K562 (cell line): ENCODE results near the gene SNCG. TPM values are rescaled to one million over a fixed set of nuclear protein-coding genes. Genes with fewer than 3 reads are reported as not detected.

ENCODE experiments used
- ARNT ChIP-seq, 2 experiments: fragments of 450-650 bp; IDR thresholded peaks; 2 replicates each; pipeline ENCODE4 v1.6.1; 2016; ENCODE audit warnings: mild to moderate bottlenecking in 1 of 2
- CAMTA2 ChIP-seq: fragments of 250-450 bp; sonication (Bioruptor Pico); conservative IDR thresholded peaks from 2 replicates; pipeline ENCODE4 v1.5.1; 2022
- CBX2 ChIP-seq: fragments of 200-600 bp; sonication (generic); IDR thresholded peaks from one replicate; pipeline ENCODE4 v1.6.1; 2012; ENCODE audit warnings: mild to moderate bottlenecking, low read length, inconsistent platforms; ENCODE audit not compliant: insufficient read depth, poor library complexity, severe bottlenecking
- CHD4 ChIP-seq: fragments of 200-600 bp; sonication (generic); IDR thresholded peaks from 3 replicates; pipeline ENCODE4 v1.6.1; 2012; ENCODE audit warnings: low read depth, mild to moderate bottlenecking, mixed read lengths, low read length, inconsistent platforms; ENCODE audit not compliant: insufficient read depth, insufficient replicate concordance, poor library complexity, severe bottlenecking
- CREM ChIP-seq: IDR thresholded peaks from 2 replicates; pipeline ENCODE4 v1.6.1; 2014; ENCODE audit warnings: antibody characterized with exemption, low read depth
- NUFIP1 ChIP-seq: fragments of 450-650 bp; IDR thresholded peaks from 2 replicates; pipeline ENCODE4 v1.6.1; 2018; ENCODE audit not compliant: partially characterized antibody
- POLR2AphosphoS5 ChIP-seq: IDR thresholded peaks from 2 replicates; pipeline ENCODE4 v1.6.1; 2011; ENCODE audit warnings: mild to moderate bottlenecking, low read depth, low read length, moderate library complexity; ENCODE audit not compliant: control insufficient read depth, insufficient read depth
- POLR2H ChIP-seq: IDR thresholded peaks from 2 replicates; pipeline ENCODE4 v1.6.1; 2016; ENCODE audit warnings: missing genetic modification characterization, low read depth, mild to moderate bottlenecking, control low read depth, missing compliant biosample characterization, moderate library complexity
- RCOR1 ChIP-seq, 2 experiments: IDR thresholded peaks; 2 replicates each; pipeline ENCODE4 v1.6.1; 2012; ENCODE audit warnings: low read depth in 2 of 2, low read length in 2 of 2, borderline replicate concordance in 1 of 2, improper control_type of control experiment in 1 of 2
- TRIM24 ChIP-seq, 2 experiments: fragments of 450-650 bp; IDR thresholded peaks; 2 replicates each; pipeline ENCODE4 v1.6.1; 2016
- ZBTB8A ChIP-seq: fragments of 450-650 bp; IDR thresholded peaks from 2 replicates; pipeline ENCODE4 v1.6.1; 2018; ENCODE audit warnings: mild to moderate bottlenecking, moderate library complexity; ENCODE audit not compliant: partially characterized antibody
- polyA plus RNA-seq, 8 experiments: library from polyadenylated mRNA; depleted of rRNA in 4 of 8; stranded (reverse) in 5 of 8; unstranded in 3 of 8; fragments of >200 nt; fragmentation: Nextera tagmentation in 2 of 8; fragmentation: Illumina TruSeq in 1 of 8; extraction: Ambion mirVana in 2 of 8; extraction: Trizol in 1 of 8; gene quantifications; 2 replicates each; pipeline versions ENCODE4 v1.2.1 to v1.2.3, GENCODE V29; 2011 to 2014; ENCODE audit warnings: inconsistent platforms in 1 of 8, missing spikeins in 1 of 8
- total RNA-seq, 7 experiments: library from RNA; depleted of rRNA in 6 of 7; stranded (reverse); fragments of >200 nt in 6 of 7; fragmentation: Illumina TruSeq in 2 of 7; extraction: Trizol in 2 of 7; gene quantifications; 2 replicates each; pipeline versions ENCODE4 v1.2.1 to v1.2.3, GENCODE V29; 2011 to 2021; ENCODE audit warnings: low replicate concordance in 1 of 7
- TF ChIP-seq, protein P1 (sequence below): fragments of 450-650 bp; IDR thresholded peaks from 2 replicates; pipeline ENCODE4 v1.6.1; 2017; ENCODE audit warnings: antibody characterized with exemption, mild to moderate bottlenecking
- TF ChIP-seq, protein P2 (sequence below): sonication (generic); formaldehyde crosslinking; IDR thresholded peaks from 2 replicates; pipeline ENCODE4 v1.8.0; 2022; ENCODE audit warnings: missing genetic modification reagents, mild to moderate bottlenecking, borderline replicate concordance
- TF ChIP-seq, protein P3 (sequence below): fragments of 450-650 bp; IDR thresholded peaks from 2 replicates; pipeline ENCODE4 v1.7.1; 2018; ENCODE audit warnings: mild to moderate bottlenecking, low read depth; ENCODE audit not compliant: partially characterized antibody
- TF ChIP-seq, protein P4 (sequence below): fragments of 250-450 bp; sonication (Bioruptor Pico); IDR thresholded peaks from 2 replicates; pipeline ENCODE4 v1.8.0; 2021; ENCODE audit warnings: moderate library complexity, mild to moderate bottlenecking, inconsistent platforms

SNCG gene
- total and polyA plus RNA-seq, 9 of the 15 experiments (the other 6 are each of a cell fraction or from before 2014, with no cell fraction given) = 9.8 to 146 (median 93.6) TPM

DNA sequence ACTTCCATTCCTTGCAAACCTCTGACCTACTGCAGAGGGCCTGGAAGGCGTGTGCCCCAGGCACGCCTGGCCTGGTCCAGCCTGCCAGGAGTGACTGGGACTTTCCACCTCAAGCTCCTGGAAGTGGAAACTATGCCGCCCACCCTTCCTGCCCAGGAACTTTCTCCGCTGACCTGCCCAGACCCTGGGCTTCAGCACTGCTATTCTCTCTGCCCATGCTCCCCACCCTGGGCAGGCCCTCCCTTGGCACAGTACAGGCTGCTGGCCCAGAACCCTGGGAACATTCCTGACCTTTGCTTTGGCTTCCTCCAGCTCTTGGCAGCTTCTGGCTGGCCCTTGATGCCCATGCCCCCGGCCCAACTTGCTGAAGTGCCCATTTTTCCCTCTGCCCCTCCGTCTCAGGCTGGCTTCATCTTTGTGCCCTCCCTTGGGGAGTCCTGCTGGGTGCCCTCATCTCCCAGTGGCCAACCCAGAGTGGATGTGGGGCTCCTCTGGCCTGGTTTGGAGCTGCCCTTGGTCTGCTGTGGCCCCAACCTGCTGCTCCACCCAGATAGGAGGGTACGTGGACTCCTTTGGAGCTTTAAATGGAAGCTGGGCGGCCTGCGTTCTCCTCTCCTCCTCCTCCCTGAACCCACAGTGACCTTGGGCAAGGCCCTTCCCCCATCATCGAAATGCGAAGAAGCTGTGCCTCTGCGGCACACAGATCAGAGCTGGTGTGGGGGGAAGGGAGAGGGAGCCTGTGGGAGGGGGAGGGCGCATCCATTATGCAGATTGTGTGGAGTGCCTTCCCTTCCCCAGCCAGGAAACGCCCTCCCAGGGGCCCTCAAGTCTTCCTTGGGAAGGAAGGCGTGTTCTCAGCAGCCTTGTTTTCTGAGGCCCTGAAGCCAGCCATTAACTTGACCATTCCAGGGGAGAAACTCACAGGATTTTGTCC lies 4.4 kb upstream of the SNCG start (continued):
- TF ChIP-seq, protein P1, sequence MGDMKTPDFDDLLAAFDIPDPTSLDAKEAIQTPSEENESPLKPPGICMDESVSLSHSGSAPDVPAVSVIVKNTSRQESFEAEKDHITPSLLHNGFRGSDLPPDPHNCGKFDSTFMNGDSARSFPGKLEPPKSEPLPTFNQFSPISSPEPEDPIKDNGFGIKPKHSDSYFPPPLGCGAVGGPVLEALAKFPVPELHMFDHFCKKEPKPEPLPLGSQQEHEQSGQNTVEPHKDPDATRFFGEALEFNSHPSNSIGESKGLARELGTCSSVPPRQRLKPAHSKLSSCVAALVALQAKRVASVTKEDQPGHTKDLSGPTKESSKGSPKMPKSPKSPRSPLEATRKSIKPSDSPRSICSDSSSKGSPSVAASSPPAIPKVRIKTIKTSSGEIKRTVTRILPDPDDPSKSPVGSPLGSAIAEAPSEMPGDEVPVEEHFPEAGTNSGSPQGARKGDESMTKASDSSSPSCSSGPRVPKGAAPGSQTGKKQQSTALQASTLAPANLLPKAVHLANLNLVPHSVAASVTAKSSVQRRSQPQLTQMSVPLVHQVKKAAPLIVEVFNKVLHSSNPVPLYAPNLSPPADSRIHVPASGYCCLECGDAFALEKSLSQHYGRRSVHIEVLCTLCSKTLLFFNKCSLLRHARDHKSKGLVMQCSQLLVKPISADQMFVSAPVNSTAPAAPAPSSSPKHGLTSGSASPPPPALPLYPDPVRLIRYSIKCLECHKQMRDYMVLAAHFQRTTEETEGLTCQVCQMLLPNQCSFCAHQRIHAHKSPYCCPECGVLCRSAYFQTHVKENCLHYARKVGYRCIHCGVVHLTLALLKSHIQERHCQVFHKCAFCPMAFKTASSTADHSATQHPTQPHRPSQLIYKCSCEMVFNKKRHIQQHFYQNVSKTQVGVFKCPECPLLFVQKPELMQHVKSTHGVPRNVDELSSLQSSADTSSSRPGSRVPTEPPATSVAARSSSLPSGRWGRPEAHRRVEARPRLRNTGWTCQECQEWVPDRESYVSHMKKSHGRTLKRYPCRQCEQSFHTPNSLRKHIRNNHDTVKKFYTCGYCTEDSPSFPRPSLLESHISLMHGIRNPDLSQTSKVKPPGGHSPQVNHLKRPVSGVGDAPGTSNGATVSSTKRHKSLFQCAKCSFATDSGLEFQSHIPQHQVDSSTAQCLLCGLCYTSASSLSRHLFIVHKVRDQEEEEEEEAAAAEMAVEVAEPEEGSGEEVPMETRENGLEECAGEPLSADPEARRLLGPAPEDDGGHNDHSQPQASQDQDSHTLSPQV = peak; percentile 55; the same call in 1 of the 2 replicates
- TF ChIP-seq, protein P2, sequence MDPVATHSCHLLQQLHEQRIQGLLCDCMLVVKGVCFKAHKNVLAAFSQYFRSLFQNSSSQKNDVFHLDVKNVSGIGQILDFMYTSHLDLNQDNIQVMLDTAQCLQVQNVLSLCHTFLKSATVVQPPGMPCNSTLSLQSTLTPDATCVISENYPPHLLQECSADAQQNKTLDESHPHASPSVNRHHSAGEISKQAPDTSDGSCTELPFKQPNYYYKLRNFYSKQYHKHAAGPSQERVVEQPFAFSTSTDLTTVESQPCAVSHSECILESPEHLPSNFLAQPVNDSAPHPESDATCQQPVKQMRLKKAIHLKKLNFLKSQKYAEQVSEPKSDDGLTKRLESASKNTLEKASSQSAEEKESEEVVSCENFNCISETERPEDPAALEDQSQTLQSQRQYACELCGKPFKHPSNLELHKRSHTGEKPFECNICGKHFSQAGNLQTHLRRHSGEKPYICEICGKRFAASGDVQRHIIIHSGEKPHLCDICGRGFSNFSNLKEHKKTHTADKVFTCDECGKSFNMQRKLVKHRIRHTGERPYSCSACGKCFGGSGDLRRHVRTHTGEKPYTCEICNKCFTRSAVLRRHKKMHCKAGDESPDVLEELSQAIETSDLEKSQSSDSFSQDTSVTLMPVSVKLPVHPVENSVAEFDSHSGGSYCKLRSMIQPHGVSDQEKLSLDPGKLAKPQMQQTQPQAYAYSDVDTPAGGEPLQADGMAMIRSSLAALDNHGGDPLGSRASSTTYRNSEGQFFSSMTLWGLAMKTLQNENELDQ (CRISPR knock-in tag) = no peak
- TF ChIP-seq ZBTB8A (no peak), CHD4 (no peak), POLR2AphosphoS5 (peak; percentile 70; the same call in 1 of the 2 replicates), CREM (peak; percentile 56), TRIM24 (IDR thresholded peaks at IDR 0.05) (peak; percentile 50 to 75; a peak in 2 of 4 replicates), ARNT (IDR thresholded peaks at IDR 0.05) (no peak), NUFIP1 (no peak), RCOR1 (IDR thresholded peaks at IDR 0.05; ENCODE audit: borderline replicate concordance in 1 of 2, low read depth in 2 of 2, low read length in 2 of 2) (peak in 1 of 2 experiments; percentile 7; a peak in 1 of 4 replicates), CBX2 (no peak), CAMTA2 (no peak), POLR2H (tag) (no peak)
- TF ChIP-seq, protein P3, sequence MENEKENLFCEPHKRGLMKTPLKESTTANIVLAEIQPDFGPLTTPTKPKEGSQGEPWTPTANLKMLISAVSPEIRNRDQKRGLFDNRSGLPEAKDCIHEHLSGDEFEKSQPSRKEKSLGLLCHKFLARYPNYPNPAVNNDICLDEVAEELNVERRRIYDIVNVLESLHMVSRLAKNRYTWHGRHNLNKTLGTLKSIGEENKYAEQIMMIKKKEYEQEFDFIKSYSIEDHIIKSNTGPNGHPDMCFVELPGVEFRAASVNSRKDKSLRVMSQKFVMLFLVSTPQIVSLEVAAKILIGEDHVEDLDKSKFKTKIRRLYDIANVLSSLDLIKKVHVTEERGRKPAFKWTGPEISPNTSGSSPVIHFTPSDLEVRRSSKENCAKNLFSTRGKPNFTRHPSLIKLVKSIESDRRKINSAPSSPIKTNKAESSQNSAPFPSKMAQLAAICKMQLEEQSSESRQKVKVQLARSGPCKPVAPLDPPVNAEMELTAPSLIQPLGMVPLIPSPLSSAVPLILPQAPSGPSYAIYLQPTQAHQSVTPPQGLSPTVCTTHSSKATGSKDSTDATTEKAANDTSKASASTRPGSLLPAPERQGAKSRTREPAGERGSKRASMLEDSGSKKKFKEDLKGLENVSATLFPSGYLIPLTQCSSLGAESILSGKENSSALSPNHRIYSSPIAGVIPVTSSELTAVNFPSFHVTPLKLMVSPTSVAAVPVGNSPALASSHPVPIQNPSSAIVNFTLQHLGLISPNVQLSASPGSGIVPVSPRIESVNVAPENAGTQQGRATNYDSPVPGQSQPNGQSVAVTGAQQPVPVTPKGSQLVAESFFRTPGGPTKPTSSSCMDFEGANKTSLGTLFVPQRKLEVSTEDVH = no peak
- TF ChIP-seq, protein P4, sequence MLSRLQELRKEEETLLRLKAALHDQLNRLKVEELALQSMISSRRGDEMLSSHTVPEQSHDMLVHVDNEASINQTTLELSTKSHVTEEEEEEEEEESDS (CRISPR knock-in tag) = no peak
